HCT116 (cell line): ENCODE measurements around the gene TP63.

Experiments used
- ATF3 ChIP-seq: IDR thresholded peaks from 2 replicates; pipeline ENCODE4 v1.6.1; 2012
- CEBPB ChIP-seq: IDR thresholded peaks from 2 replicates; pipeline ENCODE4 v1.6.1; 2012; ENCODE audit warnings: low read depth
- EZH2 ChIP-seq: fragments of 200-600 bp; sonication (generic); IDR thresholded peaks from 2 replicates; pipeline ENCODE4 v1.6.1; 2017; ENCODE audit warnings: antibody characterized with exemption, mixed run types
- EZH2phosphoT487 ChIP-seq: fragments of 200-600 bp; IDR thresholded peaks from 2 replicates; pipeline ENCODE4 v1.6.1; 2018; ENCODE audit warnings: antibody characterized with exemption, borderline replicate concordance
- FOSL1 ChIP-seq: IDR thresholded peaks from 2 replicates; pipeline ENCODE4 v1.6.1; 2012; ENCODE audit warnings: low read depth
- POLR2A ChIP-seq: IDR thresholded peaks from 2 replicates; pipeline ENCODE4 v1.7.0; 2011; ENCODE audit warnings: borderline replicate concordance; ENCODE audit not compliant: insufficient read depth, insufficient read length; ENCODE audit errors: extremely low read depth
- POLR2AphosphoS5 ChIP-seq: IDR thresholded peaks from 2 replicates; pipeline ENCODE4 v1.6.1; 2011; ENCODE audit warnings: mild to moderate bottlenecking, low read depth, low read length, moderate library complexity
- RAD21 ChIP-seq: IDR thresholded peaks from 2 replicates; pipeline ENCODE4 v1.6.1; 2012; ENCODE audit warnings: low read depth, mild to moderate bottlenecking
- SIN3A ChIP-seq: IDR thresholded peaks from 2 replicates; pipeline ENCODE4 v1.6.1; 2012; ENCODE audit warnings: low read depth
- SRF ChIP-seq: IDR thresholded peaks from 2 replicates; pipeline ENCODE4 v1.6.1; 2012; ENCODE audit warnings: low read depth
- TCF7L2 ChIP-seq: IDR thresholded peaks from 2 replicates; pipeline ENCODE4 v1.7.0; 2011; ENCODE audit warnings: borderline replicate concordance, inconsistent platforms; ENCODE audit not compliant: insufficient read depth, insufficient read length; ENCODE audit errors: extremely low read depth
- ZBTB33 ChIP-seq: IDR thresholded peaks from 2 replicates; pipeline ENCODE4 v1.6.1; 2011; ENCODE audit warnings: mild to moderate bottlenecking, low read length, moderate library complexity; ENCODE audit not compliant: insufficient replicate concordance; ENCODE audit errors: extremely low read depth
- TF ChIP-seq, protein P1 (sequence below), 3 experiments: fragments of 200-600 bp in 1 of 3; sonication (generic) in 1 of 3; IDR thresholded peaks in 2 of 3; conservative IDR thresholded peaks in 1 of 3; 2 replicates each; pipeline ENCODE4 v1.5.1; 2012 to 2017; ENCODE audit warnings: low read depth in 2 of 3, low read length in 2 of 3, antibody characterized with exemption in 1 of 3, borderline replicate concordance in 1 of 3, control low read depth in 1 of 3, mild to moderate bottlenecking in 1 of 3, mixed read lengths in 1 of 3, mixed run types in 1 of 3, moderate library complexity in 1 of 3; ENCODE audit not compliant: insufficient read depth in 1 of 3
- TF ChIP-seq, protein P2 (sequence below): IDR thresholded peaks from 2 replicates; pipeline ENCODE4 v1.6.1; 2012

DNA sequence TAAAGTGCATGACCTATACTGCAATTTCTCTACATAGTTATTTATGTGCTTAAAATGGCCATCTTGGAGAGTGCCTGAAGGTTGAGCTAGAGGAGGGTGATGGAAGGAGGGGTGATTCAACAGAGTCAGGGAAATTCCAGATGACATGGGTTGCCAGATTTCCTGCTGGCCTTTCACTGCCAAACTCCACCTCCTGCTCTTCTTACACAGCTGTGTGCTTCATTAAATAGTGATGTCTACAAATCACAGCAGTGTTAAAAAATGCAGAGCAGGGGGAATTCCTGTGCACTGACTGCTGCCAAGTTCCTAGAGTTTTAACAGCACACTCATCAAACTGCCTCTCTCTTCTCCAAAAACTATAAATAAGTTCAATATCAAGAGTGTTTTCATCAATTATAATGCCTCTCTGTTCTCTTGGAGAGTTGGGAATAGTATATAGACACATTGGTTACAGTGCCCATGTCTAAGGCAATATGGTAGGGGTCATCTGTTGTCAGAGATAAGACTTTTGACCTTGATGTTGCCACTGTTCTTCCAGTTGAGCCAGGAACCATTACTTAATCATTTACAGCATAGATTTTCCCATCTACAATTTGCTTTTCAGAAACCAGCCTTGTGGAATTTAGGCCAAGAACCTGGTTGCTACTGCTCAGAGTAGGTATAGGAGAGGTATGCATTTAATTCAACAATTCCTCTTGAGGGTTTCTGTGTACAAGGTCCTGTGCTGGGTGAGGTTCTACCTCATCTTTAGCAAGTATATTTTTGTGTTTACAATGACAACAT, 79.6 kb downstream of the TP63 start:
- TF ChIP-seq, protein P1, sequence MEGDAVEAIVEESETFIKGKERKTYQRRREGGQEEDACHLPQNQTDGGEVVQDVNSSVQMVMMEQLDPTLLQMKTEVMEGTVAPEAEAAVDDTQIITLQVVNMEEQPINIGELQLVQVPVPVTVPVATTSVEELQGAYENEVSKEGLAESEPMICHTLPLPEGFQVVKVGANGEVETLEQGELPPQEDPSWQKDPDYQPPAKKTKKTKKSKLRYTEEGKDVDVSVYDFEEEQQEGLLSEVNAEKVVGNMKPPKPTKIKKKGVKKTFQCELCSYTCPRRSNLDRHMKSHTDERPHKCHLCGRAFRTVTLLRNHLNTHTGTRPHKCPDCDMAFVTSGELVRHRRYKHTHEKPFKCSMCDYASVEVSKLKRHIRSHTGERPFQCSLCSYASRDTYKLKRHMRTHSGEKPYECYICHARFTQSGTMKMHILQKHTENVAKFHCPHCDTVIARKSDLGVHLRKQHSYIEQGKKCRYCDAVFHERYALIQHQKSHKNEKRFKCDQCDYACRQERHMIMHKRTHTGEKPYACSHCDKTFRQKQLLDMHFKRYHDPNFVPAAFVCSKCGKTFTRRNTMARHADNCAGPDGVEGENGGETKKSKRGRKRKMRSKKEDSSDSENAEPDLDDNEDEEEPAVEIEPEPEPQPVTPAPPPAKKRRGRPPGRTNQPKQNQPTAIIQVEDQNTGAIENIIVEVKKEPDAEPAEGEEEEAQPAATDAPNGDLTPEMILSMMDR (IDR thresholded peaks at IDR 0.05 in 2 of 3, conservative IDR thresholded peaks at IDR 0.05 in 1 of 3; ENCODE audit: borderline replicate concordance in 1 of 3, insufficient read depth in 1 of 3, low read depth in 2 of 3, low read length in 2 of 3): no peak
- no peak for TF ChIP-seq EZH2
- TF ChIP-seq POLR2A: no peak
- no peak for TF ChIP-seq SIN3A
- TF ChIP-seq SRF: no peak
- no peak for TF ChIP-seq POLR2AphosphoS5
- no peak for TF ChIP-seq TCF7L2
- no peak for TF ChIP-seq RAD21
- no peak for TF ChIP-seq ATF3
- TF ChIP-seq, protein P2, sequence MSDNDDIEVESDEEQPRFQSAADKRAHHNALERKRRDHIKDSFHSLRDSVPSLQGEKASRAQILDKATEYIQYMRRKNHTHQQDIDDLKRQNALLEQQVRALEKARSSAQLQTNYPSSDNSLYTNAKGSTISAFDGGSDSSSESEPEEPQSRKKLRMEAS: no peak
- no peak for TF ChIP-seq CEBPB
- TF ChIP-seq EZH2phosphoT487: no peak
- TF ChIP-seq FOSL1: no peak
- no peak for TF ChIP-seq ZBTB33
